Measurements from ENCODE around the gene PTGER1.

Gene PTGER1

DNA sequence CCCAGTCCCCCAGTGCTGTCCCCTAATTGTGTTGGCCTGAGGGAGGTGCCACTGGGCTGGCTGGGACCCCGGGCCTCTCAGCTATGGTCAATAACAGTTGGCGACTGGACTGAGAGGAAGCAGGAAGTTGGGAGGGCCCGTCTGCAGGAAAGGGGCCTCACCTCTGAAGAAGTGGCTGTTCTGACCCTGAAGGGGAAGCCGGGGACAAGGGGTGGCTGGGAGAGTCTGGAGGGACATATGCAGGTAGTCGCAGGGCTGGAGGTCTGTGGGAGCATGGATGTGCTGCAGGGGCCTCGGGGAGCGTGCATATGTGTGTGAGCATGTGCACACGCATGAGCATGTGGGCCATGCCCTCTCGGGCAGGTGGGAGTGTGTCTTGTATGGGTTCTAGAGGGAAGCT, 36.1 kb downstream of the PTGER1 start:
- DNase-seq, result no peak

DNA sequence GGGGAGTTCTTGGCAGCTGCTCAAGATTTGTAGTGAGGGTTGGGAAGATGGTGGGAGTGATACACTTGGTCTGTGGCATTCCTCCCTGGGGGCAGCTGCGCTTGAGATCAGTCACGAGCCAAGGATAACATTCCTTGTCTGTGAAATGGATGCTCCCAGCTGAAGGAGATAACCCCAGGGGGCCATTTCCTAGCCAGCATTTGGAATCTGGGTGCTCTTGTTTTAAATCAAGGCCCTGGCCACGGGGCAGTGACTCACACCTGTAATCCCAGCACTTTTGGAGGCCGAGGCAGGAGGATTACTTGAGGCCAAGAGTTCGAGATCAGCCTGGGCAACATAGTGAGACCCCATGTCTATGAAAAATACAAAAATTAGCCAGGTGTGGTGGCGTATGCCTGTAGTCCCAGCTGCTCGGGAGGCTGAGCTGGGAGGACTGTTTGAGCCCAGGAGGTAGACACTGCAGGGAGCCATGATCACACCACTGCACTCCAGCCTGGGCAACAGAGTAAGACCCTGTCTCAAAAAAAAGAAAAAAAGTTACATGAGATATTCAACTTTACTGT, 37.5 kb downstream of the PTGER1 start:
- DNase-seq, result no peak

- no peak for DNase-seq
Observed at GRCh38 chr19:14435320-14436050, 39.7 kb downstream of the PTGER1 start.

- peak; percentile 39 for DNase-seq
Observed at GRCh38 chr19:14434543-14435319, 40.4 kb downstream of the PTGER1 start.

DNA sequence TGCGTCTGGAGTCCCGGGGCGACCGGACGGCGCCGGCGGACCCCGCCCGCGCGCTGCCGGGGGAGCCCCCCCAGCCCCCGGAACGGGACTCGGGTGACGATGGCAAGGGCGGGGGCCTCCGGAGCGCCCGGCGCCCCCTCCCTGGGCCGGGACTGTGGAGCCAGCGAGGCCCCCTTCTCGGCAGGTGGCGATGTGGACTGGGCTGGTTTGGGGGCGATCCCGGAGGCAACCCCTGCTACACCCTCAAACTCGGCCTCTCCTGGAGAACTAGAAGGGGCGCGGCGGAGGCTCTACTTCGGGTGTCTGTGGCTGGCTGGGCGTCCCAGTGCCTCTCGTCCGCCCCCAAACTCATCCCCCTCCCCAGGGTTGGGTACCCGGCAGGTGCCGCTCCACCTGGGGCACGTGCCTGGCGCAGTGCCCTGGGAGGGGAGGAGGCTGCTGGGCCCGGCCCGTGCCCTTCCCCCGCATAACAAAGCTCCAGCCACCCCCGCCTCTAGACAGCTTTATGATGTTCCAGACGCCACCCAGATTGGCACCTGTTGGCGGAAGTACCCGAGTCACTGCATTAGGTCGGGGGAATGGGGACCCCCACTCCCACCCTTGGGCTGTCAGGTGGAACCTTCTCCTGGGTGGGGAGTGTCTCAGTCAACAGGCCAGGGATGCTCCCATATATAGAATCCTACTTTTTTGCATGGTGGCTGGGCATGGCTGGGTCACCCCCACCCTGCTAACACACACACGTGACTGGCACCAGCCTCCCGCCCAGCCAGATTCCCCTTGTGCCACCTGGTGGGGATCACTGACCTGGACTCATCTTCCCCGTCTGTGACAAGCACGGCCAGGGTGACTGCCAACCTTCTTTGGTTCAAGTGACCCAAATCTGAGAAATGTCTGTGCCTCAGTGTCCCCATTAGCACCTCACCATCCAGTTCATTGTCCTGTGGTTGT, 41.3 kb downstream of the PTGER1 start:
- peak; percentile 66 for DNase-seq

- peak; percentile 62 for DNase-seq
Observed at GRCh38 chr19:14432791-14433553, 42.2 kb downstream of the PTGER1 start, which contains the start of gene PKN1. PKN1 (plus strand) TSS chr19:14433306; CDS start chr19:14433522, 216 bp downstream.

- no peak for DNase-seq
Observed at GRCh38 chr19:14430712-14431111, 44.4 kb downstream of the PTGER1 start.

DNA sequence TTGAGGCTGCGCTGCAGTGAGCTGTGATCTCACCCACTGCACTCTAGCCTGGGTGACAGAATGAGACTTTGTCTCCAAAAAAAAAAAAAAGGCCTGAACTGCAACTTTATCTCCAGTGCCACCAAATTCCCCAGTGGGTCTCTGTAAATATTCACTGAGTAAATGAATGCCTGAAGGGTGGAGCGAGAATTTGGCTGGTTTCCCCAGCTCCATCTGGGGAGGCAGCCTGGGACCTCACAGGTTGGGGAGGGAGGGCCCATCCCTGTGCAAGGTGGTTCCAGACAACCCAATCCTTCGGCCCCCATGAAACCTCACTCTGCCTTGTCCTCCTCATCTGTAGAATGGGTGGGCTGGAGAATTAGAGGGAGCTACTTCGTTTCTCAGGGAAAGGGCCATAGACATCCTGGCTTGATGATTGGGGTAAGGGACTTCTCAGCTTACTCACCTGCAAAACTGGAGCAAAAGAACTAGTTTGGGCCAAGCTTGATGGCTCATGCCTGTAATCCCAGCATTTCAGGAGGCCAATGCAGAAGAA, 46.2 kb downstream of the PTGER1 start:
- DNase-seq, result no peak

- DNase-seq, result no peak
Observed at GRCh38 chr19:14427461-14427860, 47.7 kb downstream of the PTGER1 start.

DNA sequence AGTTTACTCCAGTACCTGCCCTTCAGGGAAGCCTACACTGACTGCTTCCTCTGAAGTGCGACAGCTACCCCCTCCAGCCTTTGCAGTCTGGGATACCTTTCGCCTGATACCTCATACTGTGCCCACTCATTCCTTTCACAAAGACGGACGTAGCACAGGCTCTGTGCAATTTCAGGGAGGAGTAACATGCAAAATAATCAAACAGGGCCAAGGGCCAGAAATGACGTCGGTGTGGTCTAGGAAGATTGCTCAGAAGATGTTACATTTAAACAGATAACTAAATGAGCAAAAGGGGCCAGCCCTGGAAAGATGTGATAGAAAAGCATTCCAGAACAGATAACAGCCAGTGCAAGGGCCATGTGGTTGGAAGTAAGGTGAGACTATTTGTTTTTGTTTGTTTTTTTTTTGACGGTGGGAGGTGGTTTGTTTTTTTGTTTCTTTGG, 49.4 kb downstream of the PTGER1 start:
- no peak for DNase-seq

Measured in activated T-cell treated with anti-CD3 and anti-CD28 coated beads, Interleukin-2, amount 50 U/mL, for 1 hour (primary cell).